22Rv1 (cell line): ENCODE data around the gene PRSS58.

ENCODE experiments used
- ZFX ChIP-seq: fragments of 450-650 bp; IDR thresholded peaks from 2 replicates; pipeline ENCODE4 v1.6.1; 2017; ENCODE audit warnings: antibody characterized with exemption, borderline replicate concordance
- TF ChIP-seq, protein P1 (sequence below): fragments of 450-650 bp; IDR thresholded peaks from 2 replicates; pipeline ENCODE4 v1.5.1; 2017; ENCODE audit warnings: mild to moderate bottlenecking

DNA sequence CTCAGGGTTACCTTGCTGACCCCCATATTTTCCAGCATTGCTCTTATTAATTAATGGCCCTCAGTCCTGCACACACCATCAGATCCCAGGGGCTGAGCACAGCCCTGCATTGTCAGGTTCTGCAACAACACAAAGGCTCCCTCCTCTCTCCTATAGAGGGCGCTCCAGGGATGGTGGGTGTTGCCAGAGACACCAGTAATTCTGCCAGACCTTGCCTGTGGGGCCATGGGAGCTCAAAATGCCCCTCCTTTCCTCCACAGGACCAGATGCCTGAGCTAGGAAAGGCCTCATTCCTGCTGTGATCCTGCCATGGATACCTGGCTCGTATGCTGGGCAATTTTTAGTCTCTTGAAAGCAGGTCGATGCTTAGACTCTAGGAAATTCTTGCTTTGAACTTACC, 42.8 kb upstream of the PRSS58 start:
- TF ChIP-seq, protein P1, sequence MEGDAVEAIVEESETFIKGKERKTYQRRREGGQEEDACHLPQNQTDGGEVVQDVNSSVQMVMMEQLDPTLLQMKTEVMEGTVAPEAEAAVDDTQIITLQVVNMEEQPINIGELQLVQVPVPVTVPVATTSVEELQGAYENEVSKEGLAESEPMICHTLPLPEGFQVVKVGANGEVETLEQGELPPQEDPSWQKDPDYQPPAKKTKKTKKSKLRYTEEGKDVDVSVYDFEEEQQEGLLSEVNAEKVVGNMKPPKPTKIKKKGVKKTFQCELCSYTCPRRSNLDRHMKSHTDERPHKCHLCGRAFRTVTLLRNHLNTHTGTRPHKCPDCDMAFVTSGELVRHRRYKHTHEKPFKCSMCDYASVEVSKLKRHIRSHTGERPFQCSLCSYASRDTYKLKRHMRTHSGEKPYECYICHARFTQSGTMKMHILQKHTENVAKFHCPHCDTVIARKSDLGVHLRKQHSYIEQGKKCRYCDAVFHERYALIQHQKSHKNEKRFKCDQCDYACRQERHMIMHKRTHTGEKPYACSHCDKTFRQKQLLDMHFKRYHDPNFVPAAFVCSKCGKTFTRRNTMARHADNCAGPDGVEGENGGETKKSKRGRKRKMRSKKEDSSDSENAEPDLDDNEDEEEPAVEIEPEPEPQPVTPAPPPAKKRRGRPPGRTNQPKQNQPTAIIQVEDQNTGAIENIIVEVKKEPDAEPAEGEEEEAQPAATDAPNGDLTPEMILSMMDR: peak; percentile 68
- TF ChIP-seq ZFX: no peak
